Activated CD4-positive, alpha-beta T cell treated with anti-CD3 and anti-CD28 coated beads for 24 hours (primary cell): Measurements from ENCODE around the gene TARBP1.

Experiments used
- DNase-seq, 2 donors: peaks; one replicate each; pipeline ENCODE4 v3.0.0-alpha.2; 2020; ENCODE audit warnings: low read depth in 2 of 2

Gene TARBP1

DNA sequence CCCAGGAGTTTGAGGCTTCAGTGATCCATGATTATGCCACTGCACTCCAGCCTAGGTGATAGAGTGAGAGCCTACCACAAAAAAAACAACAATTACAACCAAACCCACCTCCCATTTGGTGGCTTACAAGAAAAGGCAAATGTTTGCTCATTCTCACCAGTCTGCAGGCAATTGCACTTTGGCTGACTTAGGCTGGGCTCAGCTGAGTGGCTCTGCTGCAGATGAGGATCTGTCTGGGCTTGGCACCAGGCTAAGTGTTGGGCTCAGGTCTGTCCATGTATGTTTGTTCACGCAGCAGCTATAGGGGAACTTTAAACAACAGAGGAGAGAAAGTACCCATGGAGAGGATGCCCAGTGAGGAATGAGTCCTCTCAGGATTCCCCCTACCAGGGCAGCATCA, 133.7 kb downstream of the TARBP1 start:
- no peak for DNase-seq

- no peak for DNase-seq
Observed at GRCh38 chr1:234342774-234343173, 136.2 kb downstream of the TARBP1 start.
